Spleen (tissue), 7 donors: ENCODE measurements around the gene TEX22.

Experiments
- POLR2A ChIP-seq, 3 donors: fragments of 450-650 bp; IDR thresholded peaks; one replicate each; pipeline ENCODE4 v1.5.1; 2017; ENCODE audit warnings: antibody characterized with exemption in 3 of 3, mild to moderate bottlenecking in 1 of 3
- TF ChIP-seq, protein P1 (sequence below), 11 experiments: fragments of 200-600 bp in 7 of 11; fragments of 450-650 bp in 4 of 11; sonication (generic) in 4 of 11; IDR thresholded peaks in 8 of 11; conservative IDR thresholded peaks in 3 of 11; 1 replicate in 7 of 11; 2 replicates in 4 of 11; pipeline versions ENCODE4 v1.4.0 to v1.8.0; 2016 to 2021; ENCODE audit warnings: antibody characterized with exemption in 11 of 11, inconsistent platforms in 4 of 11, mild to moderate bottlenecking in 1 of 11
- donor health status: DM: no; HTN: no; CAD: no; lungs with moderate emphysema.
- donor health status: DM: no; HTN: no; CAD: no.
- donor health status: DM: no; HTN: no; CAD: no.

DNA sequence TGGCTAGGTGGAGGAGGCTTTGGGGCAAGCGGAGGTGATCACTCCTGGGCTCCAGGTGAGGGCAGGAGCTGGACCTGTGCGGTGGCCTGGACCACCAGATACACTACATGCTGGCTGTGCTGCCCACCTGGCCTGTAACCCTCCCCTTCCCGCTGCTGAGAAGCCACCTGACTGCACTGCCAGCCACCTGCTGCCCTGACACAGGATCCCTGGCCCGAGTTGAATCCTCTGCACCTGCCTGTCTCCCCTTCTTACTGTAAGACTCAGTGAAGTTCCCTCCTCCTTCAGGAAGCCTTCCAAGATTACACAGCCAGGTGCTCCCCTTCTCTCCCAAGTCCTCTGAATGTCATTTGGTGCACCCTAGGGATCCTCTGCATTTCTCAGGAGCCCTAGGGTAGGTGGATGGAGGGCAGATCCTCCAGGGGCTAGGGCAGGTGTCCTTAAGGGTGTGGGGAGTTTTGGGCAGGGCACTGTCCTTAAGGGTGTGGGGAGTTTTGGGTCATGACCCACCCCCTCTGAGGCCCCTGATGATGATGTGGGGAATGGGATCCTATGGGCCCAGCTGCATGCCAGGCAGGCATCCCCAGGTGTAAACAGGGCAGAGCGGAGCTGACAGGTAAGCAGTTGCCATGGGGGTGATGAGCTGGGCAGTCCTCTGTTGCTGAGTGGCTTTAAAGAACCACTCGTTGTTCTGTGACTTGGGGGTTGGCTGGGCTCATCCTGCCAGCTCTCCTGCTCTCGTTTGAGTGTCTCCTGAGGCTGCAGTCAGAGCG, 14.6 kb downstream of the TEX22 start:
- no peak for TF ChIP-seq POLR2A (IDR thresholded peaks at IDR 0.05)
- TF ChIP-seq, protein P1, sequence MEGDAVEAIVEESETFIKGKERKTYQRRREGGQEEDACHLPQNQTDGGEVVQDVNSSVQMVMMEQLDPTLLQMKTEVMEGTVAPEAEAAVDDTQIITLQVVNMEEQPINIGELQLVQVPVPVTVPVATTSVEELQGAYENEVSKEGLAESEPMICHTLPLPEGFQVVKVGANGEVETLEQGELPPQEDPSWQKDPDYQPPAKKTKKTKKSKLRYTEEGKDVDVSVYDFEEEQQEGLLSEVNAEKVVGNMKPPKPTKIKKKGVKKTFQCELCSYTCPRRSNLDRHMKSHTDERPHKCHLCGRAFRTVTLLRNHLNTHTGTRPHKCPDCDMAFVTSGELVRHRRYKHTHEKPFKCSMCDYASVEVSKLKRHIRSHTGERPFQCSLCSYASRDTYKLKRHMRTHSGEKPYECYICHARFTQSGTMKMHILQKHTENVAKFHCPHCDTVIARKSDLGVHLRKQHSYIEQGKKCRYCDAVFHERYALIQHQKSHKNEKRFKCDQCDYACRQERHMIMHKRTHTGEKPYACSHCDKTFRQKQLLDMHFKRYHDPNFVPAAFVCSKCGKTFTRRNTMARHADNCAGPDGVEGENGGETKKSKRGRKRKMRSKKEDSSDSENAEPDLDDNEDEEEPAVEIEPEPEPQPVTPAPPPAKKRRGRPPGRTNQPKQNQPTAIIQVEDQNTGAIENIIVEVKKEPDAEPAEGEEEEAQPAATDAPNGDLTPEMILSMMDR (IDR thresholded peaks at IDR 0.05 in 8 of 11, conservative IDR thresholded peaks at IDR 0.05 in 3 of 11) = no peak
